Stimulated activated CD4-positive, alpha-beta T cell treated with anti-CD3 and anti-CD28 coated beads, Interleukin-12 subunit alpha, Interleukin-12 subunit beta, amount 100 ng/mL, for 48 hours (primary cell): ENCODE data around the gene GTF3C6.
"Not testable (repeated sequence)": the region's sequence is repeated elsewhere in the genome, so short reads cannot be mapped to it uniquely, and the experiment has no call there.

Source experiments
- DNase-seq, 3 donors: peaks; one replicate each; pipeline ENCODE4 v3.0.0-alpha.2; 2020; ENCODE audit warnings: low read depth in 2 of 3, low spot score in 1 of 3

The GTF3C6 gene

GRCh38 chr6:110976575-110976974, 18.1 kb downstream of the GTF3C6 start:
- no peak for DNase-seq

- no peak for DNase-seq
Measured at GRCh38 chr6:110979565-110980101, 21.1 kb downstream of the GTF3C6 start.

- DNase-seq = no peak
Measured at GRCh38 chr6:110980227-110980626, 21.7 kb downstream of the GTF3C6 start.

- DNase-seq = no peak
Measured at GRCh38 chr6:110980648-110981047, 22.1 kb downstream of the GTF3C6 start.

GRCh38 chr6:110981202-110981600, 22.7 kb downstream of the GTF3C6 start:
- no peak for DNase-seq

GRCh38 chr6:110990840-110991576, 32.5 kb downstream of the GTF3C6 start:
- DNase-seq = no peak

GRCh38 chr6:110996691-110997090, 38.2 kb downstream of the GTF3C6 start:
- DNase-seq = no peak

- no peak for DNase-seq
Measured at GRCh38 chr6:110999634-111000270, 41.2 kb downstream of the GTF3C6 start.

- no peak for DNase-seq
Measured at GRCh38 chr6:111002350-111002749, 43.8 kb downstream of the GTF3C6 start.

GRCh38 chr6:111011360-111012142, 53.0 kb downstream of the GTF3C6 start:
- peak in 1 of 3 donors; percentile 6 for DNase-seq

- no peak for DNase-seq
Measured at GRCh38 chr6:111012143-111012452, 53.6 kb downstream of the GTF3C6 start.

GRCh38 chr6:111012520-111012919, 54.0 kb downstream of the GTF3C6 start:
- not testable (repeated sequence) for DNase-seq

- DNase-seq = no peak
Measured at GRCh38 chr6:111013144-111013915, 54.8 kb downstream of the GTF3C6 start.

- DNase-seq = no peak
Measured at GRCh38 chr6:111015389-111016124, 57.1 kb downstream of the GTF3C6 start.

- DNase-seq = not testable (repeated sequence)
Measured at GRCh38 chr6:111017241-111017640, 58.7 kb downstream of the GTF3C6 start.
